ENCODE measurements around the gene AP1AR.
A peak's percentile ranks its signal among the peaks of the same experiment; 100 is the strongest.

The AP1AR gene

GRCh38 chr4:112225157-112225556 is 6.4 kb upstream of the AP1AR start:
- Histone ChIP-seq H2BK120ac (ENCODE audit: low read depth, low read length) (no peak overlapping the region), H2BK15ac (ENCODE audit: low read length) (no peak overlapping the region), H3K18ac (ENCODE audit: low read length) (no peak overlapping the region), H3K9me3 (replicated peaks in 1 of 2; ENCODE audit: control insufficient read depth in 2 of 2, insufficient read depth in 1 of 2, low read depth in 1 of 2, low read length in 2 of 2) (peaks cover 0 to 2% of the 10 kb centered on the region in 2 donors), H3K9ac (ENCODE audit: low read depth, low read length, poor library complexity) (no peak overlapping the region), H3K23ac (ENCODE audit: low read depth, low read length, poor library complexity) (no peak overlapping the region), H3K27me3 (ENCODE audit: control insufficient read depth in 3 of 3, insufficient read depth in 3 of 3, low read depth in 1 of 3, low read length in 3 of 3) (no peaks in the 10 kb centered on the region), H4K91ac (ENCODE audit: low read depth, low read length, poor library complexity) (no peak overlapping the region), H2BK5ac (ENCODE audit: low read length) (no peak overlapping the region), H2AFZ (ENCODE audit: low read length) (peak overlapping the region; percentile 46), H3K4ac (ENCODE audit: low read length) (no peak overlapping the region), H3K4me2 (ENCODE audit: insufficient read depth, low read length, poor library complexity, severe bottlenecking) (no peak overlapping the region), H3K36me3 (replicated peaks in 1 of 2; ENCODE audit: control insufficient read depth in 2 of 2, insufficient read depth in 2 of 2, low read length in 2 of 2) (no peaks in the 10 kb centered on the region), H2BK12ac (ENCODE audit: low read length) (no peak overlapping the region), H4K8ac (ENCODE audit: low read depth, low read length) (no peak overlapping the region), H3K14ac (ENCODE audit: low read length) (no peak overlapping the region), H3K4me1 (ENCODE audit: control insufficient read depth in 2 of 2, insufficient read depth in 1 of 2, low read depth in 1 of 2, low read length in 2 of 2) (no peaks in the 10 kb centered on the region), H3K4me3 (ENCODE audit: low read length in 2 of 2) (no peak overlapping the region), H3K79me1 (ENCODE audit: low read depth, low read length) (peaks cover 3% of the 10 kb centered on the region), H3K27ac (replicated peaks; ENCODE audit: low read length) (no peak overlapping the region), H2AK5ac (ENCODE audit: low read depth, low read length) (no peak overlapping the region)
- WGBS, 2 donors (ENCODE audit: extremely low coverage in 2 of 2, insufficient read length in 2 of 2, insufficient replicate concordance in 1 of 2): no CpG with 5 or more reads among the region's 4 CpGs
- DNase-seq (ENCODE audit: low spot score): no peak

GRCh38 chr4:112230879-112231778 is 458 bp upstream of the AP1AR start:
- peak; percentile 96 for DNase-seq (ENCODE audit: low spot score)
- WGBS, 2 donors (ENCODE audit: extremely low coverage in 2 of 2, insufficient read length in 2 of 2, insufficient replicate concordance in 1 of 2): no CpG with 5 or more reads among the region's 52 CpGs
- H3K23ac ChIP-seq (ENCODE audit: low read depth, low read length, poor library complexity): peak overlapping the region; percentile 98
- no peak overlapping the region for H4K91ac ChIP-seq (ENCODE audit: low read depth, low read length, poor library complexity)
- no peak overlapping the region for H2AK5ac ChIP-seq (ENCODE audit: low read depth, low read length)
- no peaks in the 10 kb centered on the region for H3K36me3 ChIP-seq (replicated peaks in 1 of 2; ENCODE audit: control insufficient read depth in 2 of 2, insufficient read depth in 2 of 2, low read length in 2 of 2)
- H3K4ac ChIP-seq (ENCODE audit: low read length): no peak overlapping the region
- peak overlapping the region; percentile 97 for H4K8ac ChIP-seq (ENCODE audit: low read depth, low read length)
- H3K4me1 ChIP-seq (ENCODE audit: control insufficient read depth in 2 of 2, insufficient read depth in 1 of 2, low read depth in 1 of 2, low read length in 2 of 2): peaks cover 0 to 4% of the 10 kb centered on the region in 2 donors
- H3K27ac ChIP-seq (replicated peaks; ENCODE audit: low read length): peak overlapping the region; percentile 90
- H2BK15ac ChIP-seq (ENCODE audit: low read length): no peak overlapping the region
- peak overlapping the region; percentile 83 for H3K9ac ChIP-seq (ENCODE audit: low read depth, low read length, poor library complexity)
- peak overlapping the region; percentile 99 for H3K14ac ChIP-seq (ENCODE audit: low read length)
- no peak overlapping the region for H2BK12ac ChIP-seq (ENCODE audit: low read length)
- H3K79me1 ChIP-seq (ENCODE audit: low read depth, low read length): peaks cover 3% of the 10 kb centered on the region
- no peaks in the 10 kb centered on the region for H3K27me3 ChIP-seq (ENCODE audit: control insufficient read depth in 3 of 3, insufficient read depth in 3 of 3, low read depth in 1 of 3, low read length in 3 of 3)
- no peaks in the 10 kb centered on the region for H3K9me3 ChIP-seq (replicated peaks in 1 of 2; ENCODE audit: control insufficient read depth in 2 of 2, insufficient read depth in 1 of 2, low read depth in 1 of 2, low read length in 2 of 2)
- H3K18ac ChIP-seq (ENCODE audit: low read length): peak overlapping the region; percentile 100
- H2BK120ac ChIP-seq (ENCODE audit: low read depth, low read length): no peak overlapping the region
- H2BK5ac ChIP-seq (ENCODE audit: low read length): peak overlapping the region; percentile 100
- peak overlapping the region; percentile 100 for H2AFZ ChIP-seq (ENCODE audit: low read length)
- peak overlapping the region; percentile 91 to 94 for H3K4me3 ChIP-seq (ENCODE audit: low read length in 2 of 2)
- peak overlapping the region; percentile 94 for H3K4me2 ChIP-seq (ENCODE audit: insufficient read depth, low read length, poor library complexity, severe bottlenecking)

GRCh38 chr4:112234952-112235609 is 3.5 kb downstream of the AP1AR start:
- Histone ChIP-seq H3K9me3 (replicated peaks in 1 of 2; ENCODE audit: control insufficient read depth in 2 of 2, insufficient read depth in 1 of 2, low read depth in 1 of 2, low read length in 2 of 2) (no peaks in the 10 kb centered on the region), H3K79me1 (ENCODE audit: low read depth, low read length) (peaks cover 3% of the 10 kb centered on the region), H2BK120ac (ENCODE audit: low read depth, low read length) (no peak overlapping the region), H3K4me3 (ENCODE audit: low read length in 2 of 2) (no peak overlapping the region), H3K4me2 (ENCODE audit: insufficient read depth, low read length, poor library complexity, severe bottlenecking) (no peak overlapping the region), H4K91ac (ENCODE audit: low read depth, low read length, poor library complexity) (no peak overlapping the region), H3K36me3 (replicated peaks in 1 of 2; ENCODE audit: control insufficient read depth in 2 of 2, insufficient read depth in 2 of 2, low read length in 2 of 2) (no peaks in the 10 kb centered on the region), H3K23ac (ENCODE audit: low read depth, low read length, poor library complexity) (no peak overlapping the region), H3K18ac (ENCODE audit: low read length) (no peak overlapping the region), H3K27me3 (ENCODE audit: control insufficient read depth in 3 of 3, insufficient read depth in 3 of 3, low read depth in 1 of 3, low read length in 3 of 3) (no peaks in the 10 kb centered on the region), H2BK5ac (ENCODE audit: low read length) (no peak overlapping the region), H2AFZ (ENCODE audit: low read length) (no peak overlapping the region), H3K27ac (replicated peaks; ENCODE audit: low read length) (no peak overlapping the region), H3K9ac (ENCODE audit: low read depth, low read length, poor library complexity) (no peak overlapping the region), H2AK5ac (ENCODE audit: low read depth, low read length) (no peak overlapping the region), H3K4ac (ENCODE audit: low read length) (no peak overlapping the region), H3K4me1 (ENCODE audit: control insufficient read depth in 2 of 2, insufficient read depth in 1 of 2, low read depth in 1 of 2, low read length in 2 of 2) (peaks cover 0 to 4% of the 10 kb centered on the region in 2 donors), H2BK15ac (ENCODE audit: low read length) (no peak overlapping the region), H4K8ac (ENCODE audit: low read depth, low read length) (no peak overlapping the region), H3K14ac (ENCODE audit: low read length) (no peak overlapping the region), H2BK12ac (ENCODE audit: low read length) (no peak overlapping the region)
- peak; percentile 43 for DNase-seq (ENCODE audit: low spot score)
- no CpG with 5 or more reads among the region's 3 CpGs for whole genome bisulfite sequencing, 2 donors (ENCODE audit: extremely low coverage in 2 of 2, insufficient read length in 2 of 2, insufficient replicate concordance in 1 of 2)

GRCh38 chr4:112236040-112236439 is 4.5 kb downstream of the AP1AR start:
- no peak overlapping the region for H2BK12ac ChIP-seq (ENCODE audit: low read length)
- H2AK5ac ChIP-seq (ENCODE audit: low read depth, low read length): no peak overlapping the region
- H3K9ac ChIP-seq (ENCODE audit: low read depth, low read length, poor library complexity): no peak overlapping the region
- no peak overlapping the region for H3K18ac ChIP-seq (ENCODE audit: low read length)
- H2BK5ac ChIP-seq (ENCODE audit: low read length): no peak overlapping the region
- peaks cover 0 to 4% of the 10 kb centered on the region in 2 donors for H3K4me1 ChIP-seq (ENCODE audit: control insufficient read depth in 2 of 2, insufficient read depth in 1 of 2, low read depth in 1 of 2, low read length in 2 of 2)
- no CpG with 5 or more reads among the region's 2 CpGs for WGBS, 2 donors (ENCODE audit: extremely low coverage in 2 of 2, insufficient read length in 2 of 2, insufficient replicate concordance in 1 of 2)
- no peak overlapping the region for H2BK120ac ChIP-seq (ENCODE audit: low read depth, low read length)
- H3K4ac ChIP-seq (ENCODE audit: low read length): no peak overlapping the region
- no peak overlapping the region for H3K14ac ChIP-seq (ENCODE audit: low read length)
- H4K91ac ChIP-seq (ENCODE audit: low read depth, low read length, poor library complexity): no peak overlapping the region
- no peak for DNase-seq (ENCODE audit: low spot score)
- no peak overlapping the region for H3K4me3 ChIP-seq (ENCODE audit: low read length in 2 of 2)
- no peaks in the 10 kb centered on the region for H3K27me3 ChIP-seq (ENCODE audit: control insufficient read depth in 3 of 3, insufficient read depth in 3 of 3, low read depth in 1 of 3, low read length in 3 of 3)
- no peak overlapping the region for H3K23ac ChIP-seq (ENCODE audit: low read depth, low read length, poor library complexity)
- no peaks in the 10 kb centered on the region for H3K9me3 ChIP-seq (replicated peaks in 1 of 2; ENCODE audit: control insufficient read depth in 2 of 2, insufficient read depth in 1 of 2, low read depth in 1 of 2, low read length in 2 of 2)
- no peak overlapping the region for H3K4me2 ChIP-seq (ENCODE audit: insufficient read depth, low read length, poor library complexity, severe bottlenecking)
- no peak overlapping the region for H2BK15ac ChIP-seq (ENCODE audit: low read length)
- H3K36me3 ChIP-seq (replicated peaks in 1 of 2; ENCODE audit: control insufficient read depth in 2 of 2, insufficient read depth in 2 of 2, low read length in 2 of 2): peaks cover 0 to 5% of the 10 kb centered on the region in 2 donors
- no peak overlapping the region for H3K27ac ChIP-seq (replicated peaks; ENCODE audit: low read length)
- H4K8ac ChIP-seq (ENCODE audit: low read depth, low read length): no peak overlapping the region
- H2AFZ ChIP-seq (ENCODE audit: low read length): no peak overlapping the region
- peaks cover 3% of the 10 kb centered on the region for H3K79me1 ChIP-seq (ENCODE audit: low read depth, low read length)

Data from neuronal stem cell (in vitro differentiated cells).